Placental pericyte (primary cell): ENCODE measurements around the gene CACNB1. TPM values are rescaled to one million over a fixed set of nuclear protein-coding genes. Genes with fewer than 3 reads are reported as not detected.

ENCODE experiments used
- total RNA-seq: library from RNA; depleted of rRNA; stranded (reverse); fragments of >200 nt; gene quantifications from 2 replicates; pipeline ENCODE4 v1.2.3, GENCODE V29; 2012

The CACNB1 gene
- total RNA-seq: 3.3 and 6.2 TPM in 2 replicates

DNA sequence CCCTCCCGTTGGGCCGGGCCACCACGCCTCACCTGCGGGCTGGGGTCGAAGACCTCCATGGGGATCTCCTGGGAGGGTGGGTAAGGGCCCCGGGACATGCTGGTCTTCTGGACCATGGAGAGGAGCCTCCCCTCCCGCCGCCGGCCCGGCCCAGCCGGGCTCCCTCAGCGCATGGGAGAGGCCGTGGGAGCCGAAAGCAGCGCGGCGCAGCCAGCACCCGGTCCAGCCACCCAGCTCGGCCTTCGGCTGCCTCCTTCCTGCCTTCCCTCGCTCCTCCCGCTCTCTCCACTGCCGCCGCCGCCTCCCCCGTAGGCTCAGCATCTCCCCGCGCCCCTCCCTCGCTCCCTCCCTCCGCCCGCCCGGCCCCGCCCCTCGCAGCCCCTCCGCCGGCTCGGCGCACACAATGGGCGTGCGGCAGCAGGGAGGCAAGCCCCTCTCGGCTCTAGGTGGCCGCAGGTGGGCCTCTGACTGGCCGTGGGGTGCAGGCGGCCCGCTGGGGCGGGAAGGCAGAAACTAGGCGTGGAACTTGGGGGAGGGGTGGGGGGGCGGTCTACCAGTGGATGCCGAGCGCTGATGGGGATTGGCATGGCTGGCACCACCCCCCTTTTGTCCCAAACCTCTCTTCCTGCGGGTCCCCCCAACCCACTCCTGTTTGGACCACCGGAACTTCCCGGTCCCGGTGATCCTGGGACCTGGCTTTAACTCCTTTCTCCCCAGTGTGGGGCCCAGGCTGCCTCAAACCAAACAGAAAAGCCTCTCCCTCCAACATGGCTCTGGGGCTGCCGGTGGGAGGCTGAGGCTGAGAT, at the start of gene CACNB1:
TSS of gene CACNB1 (minus strand) at position 290 of the 806 bp plus-strand sequence. CDS start at position 116, 174 bp downstream.

DNA sequence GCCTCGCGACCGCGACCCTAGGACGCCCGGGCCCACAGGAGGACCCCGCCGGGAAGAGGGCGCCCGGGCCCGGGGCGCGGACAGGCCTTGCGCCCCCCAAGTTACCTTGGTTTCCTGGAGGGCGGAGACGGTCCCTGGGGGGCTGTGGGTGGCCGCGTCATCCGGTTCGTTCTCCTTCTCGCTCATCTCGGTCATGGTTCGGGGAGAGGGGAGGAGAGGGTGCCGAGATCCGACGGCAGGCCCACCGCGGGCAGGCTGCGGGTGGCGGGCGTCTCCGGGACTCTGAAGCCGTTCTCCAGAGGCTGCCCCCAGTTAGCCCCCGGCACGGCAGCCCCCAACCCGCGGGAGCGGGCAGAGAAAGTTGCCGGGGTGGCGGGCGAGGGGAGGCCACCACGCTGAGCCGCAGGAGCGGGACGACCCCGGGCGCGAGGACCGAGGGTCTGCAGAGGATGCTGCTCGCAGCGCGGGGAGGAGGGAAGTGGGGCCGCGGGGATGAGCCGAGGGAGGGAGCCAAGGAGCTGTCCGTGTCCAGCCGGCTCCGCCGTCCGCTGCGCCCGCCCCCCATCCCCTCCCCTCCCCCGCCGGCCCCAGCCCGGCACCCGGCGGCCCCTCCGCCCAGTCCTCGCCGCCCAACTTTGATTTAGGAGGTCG, 28.0 kb upstream of the CACNB1 start, which contains the start of gene STAC2:
TSS of gene STAC2 (minus strand) at position 638 of the 651 bp plus-strand sequence. CDS start at position 195, 443 bp downstream.

DNA sequence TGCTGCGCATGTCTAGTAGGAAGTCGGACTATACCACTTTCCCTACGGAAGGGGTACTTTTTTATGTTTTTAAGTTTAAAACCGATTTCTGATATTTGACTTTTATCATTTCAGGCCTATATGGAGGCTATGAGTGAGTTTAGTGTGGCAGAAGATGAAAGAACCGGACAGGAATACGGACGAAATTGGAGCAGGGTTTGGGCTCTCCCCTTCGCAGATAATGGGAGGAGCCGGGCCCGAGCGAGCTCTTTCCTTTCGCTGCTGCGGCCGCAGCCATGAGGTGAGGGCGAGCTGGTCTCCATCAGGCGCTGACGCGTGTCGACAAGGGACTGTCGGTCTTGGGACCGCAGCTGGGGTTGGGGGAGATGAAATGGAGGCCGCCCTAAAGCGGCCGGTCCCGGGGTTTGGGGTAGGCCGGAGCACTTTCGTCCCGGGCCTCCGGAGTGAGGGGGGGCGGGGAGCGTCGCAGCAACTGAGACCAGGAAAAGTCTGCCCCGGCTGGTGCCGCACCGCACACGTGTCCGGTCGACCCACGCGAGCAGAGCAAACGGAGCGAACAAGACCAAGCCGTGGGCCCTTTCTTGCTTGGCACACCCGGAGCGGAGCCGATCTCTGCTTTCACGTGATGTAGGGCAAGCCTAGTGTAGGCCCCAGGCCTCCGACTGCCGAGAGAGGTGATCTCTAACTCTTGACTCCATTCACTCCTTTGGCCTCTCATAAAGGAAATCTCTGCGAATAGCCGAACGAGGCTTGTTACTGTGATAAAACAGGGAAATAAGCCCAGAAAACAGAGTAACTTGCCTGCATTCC, 2.8 kb upstream of the CACNB1 start, which contains the start of gene RPL19:
TSS of gene RPL19 (plus strand) at position 214 of the 810 bp plus-strand sequence. CDS start at position 276, 62 bp downstream.

DNA sequence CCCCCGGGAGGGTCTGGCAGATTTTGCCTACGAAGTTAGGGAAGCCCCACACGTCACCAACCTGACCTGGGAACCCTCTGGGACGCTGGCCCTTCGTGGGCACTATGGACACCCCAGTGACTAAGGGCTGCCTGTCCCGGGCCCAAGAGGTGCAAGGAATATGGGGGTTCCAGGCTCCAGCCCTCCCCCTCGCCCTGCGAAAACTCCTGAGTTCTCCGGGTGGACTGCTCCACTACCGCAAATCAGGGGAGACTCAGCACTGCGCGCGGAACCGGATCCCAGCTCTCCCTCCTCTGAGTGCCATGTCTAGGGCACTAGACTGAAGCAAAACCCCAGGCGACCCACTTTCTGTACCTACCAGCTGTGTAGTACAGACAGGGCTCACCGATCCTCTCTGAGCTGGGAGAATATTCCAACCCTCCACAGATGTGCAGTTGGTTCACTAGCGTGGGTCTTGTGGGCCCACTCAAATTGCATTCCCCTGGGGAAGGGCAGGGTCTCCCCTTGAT, 31.6 kb downstream of the CACNB1 start, which contains the start of gene ARL5C:
TSS of gene ARL5C (minus strand) at position 321 of the 509 bp plus-strand sequence. CDS start 401 bp downstream, outside the sequence.

DNA sequence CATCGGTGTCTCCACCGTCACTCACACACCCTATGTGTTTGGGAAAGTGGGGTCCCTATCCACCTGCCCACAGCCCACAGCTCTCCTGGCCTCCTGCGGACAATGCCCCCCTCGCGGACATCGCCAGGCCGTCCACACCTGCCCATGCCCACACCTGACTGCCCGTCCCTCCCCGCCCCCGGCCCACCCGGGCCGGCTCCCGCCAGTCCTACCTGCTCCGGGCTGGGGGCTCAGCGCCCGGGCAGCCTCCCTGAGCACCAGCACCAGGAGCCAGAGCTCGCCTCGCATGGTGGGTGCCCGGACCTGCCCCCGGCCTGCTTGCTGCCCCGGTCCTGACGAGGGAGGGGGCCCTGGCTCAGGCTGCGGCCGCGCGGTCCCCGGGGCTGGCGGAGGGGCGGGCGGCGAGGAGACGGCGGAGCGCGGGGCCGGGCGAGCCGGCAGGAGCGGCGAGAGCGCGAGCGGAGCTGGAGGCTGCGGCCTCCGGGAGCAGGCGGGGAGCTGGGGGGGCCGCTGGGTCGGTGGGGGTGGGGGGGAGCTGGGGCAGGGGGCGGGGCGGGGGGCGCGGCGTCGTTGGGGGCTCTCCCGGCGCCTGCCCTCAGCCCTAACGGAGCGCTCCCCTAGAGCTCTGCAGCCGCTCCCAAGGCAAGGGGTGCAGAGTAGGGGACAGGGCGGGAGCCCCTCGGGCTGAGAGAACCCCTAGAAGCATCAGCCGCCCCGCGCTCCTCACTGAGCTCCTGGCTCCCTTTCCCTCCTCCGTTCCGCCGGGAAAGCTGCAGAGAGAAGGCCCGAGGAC, 46.1 kb downstream of the CACNB1 start, which contains the start of gene PLXDC1:
TSS of gene PLXDC1 (minus strand) at position 488 of the 793 bp plus-strand sequence. CDS start at position 288, 200 bp downstream.

Other genes starting within 250 kb of the CACNB1 start
- gene FBXO47, start 230.3 kb downstream of the CACNB1 start, total RNA-seq: not detected in 2 replicates
- 0.22 TPM in 1 of 2 replicates, not detected in the other for gene PLXDC1, start 46.0 kb downstream of the CACNB1 start, total RNA-seq
- gene ARL5C, start 31.5 kb downstream of the CACNB1 start, total RNA-seq: not detected in 2 replicates
- 1,114 and 2,604 TPM in 2 replicates for gene RPL19, start 2.6 kb upstream of the CACNB1 start, total RNA-seq
- gene STAC2, start 28.3 kb upstream of the CACNB1 start, total RNA-seq: not detected in 2 replicates
- gene FBXL20, start 204.0 kb upstream of the CACNB1 start, total RNA-seq: 11.3 and 11.4 TPM in 2 replicates